ENCODE measurements around the gene LHFPL3. TPM values are rescaled to one million over a fixed set of nuclear protein-coding genes. Genes with fewer than 3 reads are reported as not detected.

LHFPL3 gene
- total and polyA plus RNA-seq, 9 of the 15 experiments (the other 6 are each of a cell fraction or from before 2014, with no cell fraction given) = 0.21 to 0.52 TPM; not detected in 7

GRCh38 chr7:104883718-104884452 is 555.5 kb downstream of the LHFPL3 start (continued):
- TF ChIP-seq TOE1 (IDR thresholded peaks at IDR 0.05; ENCODE audit: borderline replicate concordance) = peak; percentile 55; the same call in 1 of the 2 replicates
- TF ChIP-seq TOE1 (CRISPR knock-in tag; IDR thresholded peaks at IDR 0.05; ENCODE audit: borderline replicate concordance, low read depth) = 0 out of 2 replicates have a peak, but pooled peaks have one; percentile 52
- TF ChIP-seq ZC3H11A (IDR thresholded peaks at IDR 0.05; ENCODE audit: low read depth, low read length) = peak; percentile 51; the same call in 1 of the 2 replicates
- TF ChIP-seq ETV1 (tag; conservative IDR thresholded peaks at IDR 0.05; ENCODE audit: low read depth) = peak; percentile 61
- TF ChIP-seq ZFX (CRISPR knock-in tag; IDR thresholded peaks at IDR 0.05) = peak; percentile 48
- 0 out of 2 replicates have a peak, but pooled peaks have one; percentile 53 for TF ChIP-seq HES1 (IDR thresholded peaks at IDR 0.05; ENCODE audit: low read depth)
- TF ChIP-seq NFXL1 (CRISPR knock-in tag; IDR thresholded peaks at IDR 0.05) = peak; percentile 44; the same call in 1 of the 2 replicates
- TF ChIP-seq ASH1L (IDR thresholded peaks at IDR 0.05; ENCODE audit: borderline replicate concordance, low read depth, partially characterized antibody) = no peak
- TF ChIP-seq CCNT2 (IDR thresholded peaks at IDR 0.05; ENCODE audit: borderline replicate concordance, extremely low read depth, insufficient read length, low read depth, low read length) = no peak
- TF ChIP-seq ZNF280B (CRISPR knock-in tag; IDR thresholded peaks at IDR 0.05) = no peak
- TF ChIP-seq SMARCA4 (IDR thresholded peaks at IDR 0.05) = peak; percentile 69
- TF ChIP-seq HDAC8 (tag; IDR thresholded peaks at IDR 0.05) = no peak
- 0 out of 2 replicates have a peak, but pooled peaks have one; percentile 36 for TF ChIP-seq CBX5 (IDR thresholded peaks at IDR 0.05; ENCODE audit: borderline replicate concordance, low read depth)
- TF ChIP-seq FOXP1 (CRISPR knock-in tag; IDR thresholded peaks at IDR 0.05) = peak; percentile 78; the same call in 1 of the 2 replicates
- TF ChIP-seq HBP1 (CRISPR knock-in tag; IDR thresholded peaks at IDR 0.05) = 0 out of 2 replicates have a peak, but pooled peaks have one; percentile 62
- TF ChIP-seq JUND (IDR thresholded peaks at IDR 0.05; ENCODE audit: borderline replicate concordance, low read depth, low read length) = peak; percentile 60; the same call in 1 of the 2 replicates
- TF ChIP-seq JUND (tag; IDR thresholded peaks at IDR 0.05; ENCODE audit: borderline replicate concordance, low read depth, low read length) = peak; percentile 18; the same call in 1 of the 3 replicates
- TF ChIP-seq MNT (conservative IDR thresholded peaks at IDR 0.05) = peak; percentile 89 to 94
- peak; percentile 91 to 99 (median 91) for TF ChIP-seq CTCF (IDR thresholded peaks at IDR 0.05 in 2 of 3, conservative IDR thresholded peaks at IDR 0.05 in 1 of 3; ENCODE audit: insufficient read depth in 2 of 3, low read depth in 1 of 3, low read length in 3 of 3)

All from K562 (cell line).